GM21423 (cell line): ENCODE data around the gene CHMP6.

ENCODE experiments used
- ATAC-seq: cut with Tn5 transposase; IDR thresholded peaks from one replicate; pipeline ENCODE4 v1.9.1; 2021; ENCODE audit warnings: mild to moderate bottlenecking, moderate library complexity; ENCODE audit not compliant: unreplicated experiment

CHMP6 gene

GRCh38 chr17:81042606-81043005 is 51.0 kb downstream of the CHMP6 start:
- ATAC-seq = no peak

GRCh38 chr17:81043319-81043724 is 51.7 kb downstream of the CHMP6 start:
- no peak for ATAC-seq

GRCh38 chr17:81043725-81044427 is 52.2 kb downstream of the CHMP6 start:
- ATAC-seq = no peak

GRCh38 chr17:81044428-81044763 is 52.8 kb downstream of the CHMP6 start:
- ATAC-seq = no peak

- ATAC-seq = no peak
Measured at GRCh38 chr17:81044764-81045589, 53.3 kb downstream of the CHMP6 start.

GRCh38 chr17:81045590-81046095 is 54.0 kb downstream of the CHMP6 start:
- ATAC-seq = no peak

- ATAC-seq = no peak
Measured at GRCh38 chr17:81046132-81046769, 54.6 kb downstream of the CHMP6 start.

GRCh38 chr17:81046770-81047359 is 55.2 kb downstream of the CHMP6 start:
- ATAC-seq = no peak

- no peak for ATAC-seq
Measured at GRCh38 chr17:81048827-81049371, 57.3 kb downstream of the CHMP6 start.

GRCh38 chr17:81049372-81049911 is 57.8 kb downstream of the CHMP6 start:
- ATAC-seq = no peak
